GM18517 (cell line): ENCODE data around the gene FCER1G.
"Not testable (repeated sequence)": the region's sequence is repeated elsewhere in the genome, so short reads cannot be mapped to it uniquely, and the experiment has no call there.

Experiments used
- ATAC-seq: cut with Tn5 transposase; IDR thresholded peaks from one replicate; pipeline ENCODE4 v1.9.1; 2021; ENCODE audit warnings: mild to moderate bottlenecking, moderate library complexity; ENCODE audit not compliant: unreplicated experiment

The FCER1G gene

DNA sequence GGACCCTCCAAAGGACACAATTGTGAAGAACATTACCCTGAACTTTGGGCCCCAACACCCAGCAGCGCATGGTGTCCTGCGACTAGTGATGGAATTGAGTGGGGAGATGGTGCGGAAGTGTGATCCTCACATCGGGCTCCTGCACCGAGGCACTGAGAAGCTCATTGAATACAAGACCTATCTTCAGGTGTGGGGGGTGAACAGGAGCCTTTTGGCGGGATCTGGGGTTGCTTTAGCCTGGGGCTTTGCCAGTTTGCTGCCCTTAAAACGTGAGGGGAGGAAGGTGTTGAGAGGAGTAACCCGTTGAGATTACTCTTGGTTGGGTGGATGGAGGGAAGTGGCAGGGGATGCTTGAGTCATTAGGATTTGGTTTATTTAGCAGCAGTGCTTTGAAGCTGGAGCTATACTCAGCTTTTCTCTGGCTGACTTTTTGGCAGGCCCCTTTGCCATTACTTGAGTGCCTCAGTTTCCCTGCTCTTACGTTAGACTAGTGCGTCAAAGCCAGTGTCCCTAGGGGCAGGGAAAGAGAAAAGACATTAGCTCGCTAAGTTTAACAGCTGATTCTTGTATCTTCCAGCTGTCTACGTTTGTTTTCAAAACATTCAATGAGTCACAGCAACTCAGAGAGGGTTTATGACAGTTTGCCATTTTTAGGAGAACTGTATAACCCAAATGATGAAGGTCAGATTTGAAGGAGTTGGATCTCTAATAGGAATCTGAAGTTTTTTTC is 8.5 kb upstream of the FCER1G start:
- ATAC-seq: no peak

DNA sequence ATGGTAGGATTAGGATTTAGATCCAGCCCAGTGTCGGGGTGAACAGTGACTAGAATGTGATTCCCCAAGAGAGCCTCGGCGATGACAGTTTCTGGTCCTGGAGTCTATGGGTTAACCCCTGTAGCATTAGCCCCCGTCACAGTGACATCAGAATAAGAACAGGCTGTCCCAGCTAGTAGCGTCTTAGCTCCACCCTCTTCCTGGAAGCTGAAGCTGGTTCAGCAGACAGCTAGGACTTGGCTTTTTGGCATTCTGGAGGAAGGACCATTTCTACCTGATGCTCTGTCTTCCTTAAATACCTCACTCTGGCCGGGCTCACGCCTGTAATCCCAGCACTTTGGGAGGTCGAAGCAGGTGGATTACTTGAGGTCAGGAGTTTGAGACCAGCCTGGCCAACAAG is 7.9 kb upstream of the FCER1G start:
- no peak for ATAC-seq

DNA sequence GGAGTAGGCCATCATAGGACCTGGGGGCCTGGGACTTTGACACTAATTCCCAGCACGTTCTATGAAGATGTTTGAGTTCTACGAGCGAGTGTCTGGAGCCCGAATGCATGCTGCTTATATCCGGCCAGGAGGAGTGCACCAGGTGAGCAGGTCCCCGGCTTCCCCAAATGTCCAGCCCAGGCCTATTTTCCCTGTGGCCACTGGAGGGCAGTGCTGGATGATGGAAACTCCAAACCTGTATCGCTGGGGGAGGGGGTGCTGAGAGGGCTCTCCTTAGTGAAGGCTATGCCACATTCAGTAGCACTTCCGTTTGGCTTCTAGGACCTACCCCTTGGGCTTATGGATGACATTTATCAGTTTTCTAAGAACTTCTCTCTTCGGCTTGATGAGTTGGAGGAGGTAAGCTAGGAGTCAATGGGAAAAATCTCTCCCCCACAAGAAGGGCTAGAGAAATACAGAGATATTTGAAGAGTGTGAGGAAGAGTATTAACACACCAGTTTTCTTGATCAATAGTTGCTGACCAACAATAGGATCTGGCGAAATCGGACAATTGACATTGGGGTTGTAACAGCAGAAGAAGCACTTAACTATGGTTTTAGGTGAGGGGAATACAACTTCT is 5.2 kb upstream of the FCER1G start:
- no peak for ATAC-seq

DNA sequence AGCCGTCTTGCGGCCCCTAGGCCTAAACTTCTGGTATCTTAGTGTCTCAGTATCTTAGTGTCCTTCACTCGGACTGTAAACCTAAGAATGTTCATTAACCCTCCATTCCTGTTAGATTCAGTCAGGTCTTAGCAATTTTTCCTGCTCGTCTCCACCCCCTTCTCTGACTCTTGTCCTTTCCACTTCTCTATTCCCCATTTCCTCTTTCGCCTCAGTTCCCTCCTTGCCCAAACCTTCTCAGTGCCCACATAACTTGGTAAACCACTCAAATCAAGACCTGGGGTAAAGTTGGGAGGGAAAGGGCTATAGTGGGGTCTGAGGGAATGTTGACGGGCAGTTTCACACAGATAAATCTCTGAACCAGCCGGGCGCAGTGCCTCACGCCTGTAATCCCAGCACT is 726 bp upstream of the FCER1G start:
- ATAC-seq: no peak

DNA sequence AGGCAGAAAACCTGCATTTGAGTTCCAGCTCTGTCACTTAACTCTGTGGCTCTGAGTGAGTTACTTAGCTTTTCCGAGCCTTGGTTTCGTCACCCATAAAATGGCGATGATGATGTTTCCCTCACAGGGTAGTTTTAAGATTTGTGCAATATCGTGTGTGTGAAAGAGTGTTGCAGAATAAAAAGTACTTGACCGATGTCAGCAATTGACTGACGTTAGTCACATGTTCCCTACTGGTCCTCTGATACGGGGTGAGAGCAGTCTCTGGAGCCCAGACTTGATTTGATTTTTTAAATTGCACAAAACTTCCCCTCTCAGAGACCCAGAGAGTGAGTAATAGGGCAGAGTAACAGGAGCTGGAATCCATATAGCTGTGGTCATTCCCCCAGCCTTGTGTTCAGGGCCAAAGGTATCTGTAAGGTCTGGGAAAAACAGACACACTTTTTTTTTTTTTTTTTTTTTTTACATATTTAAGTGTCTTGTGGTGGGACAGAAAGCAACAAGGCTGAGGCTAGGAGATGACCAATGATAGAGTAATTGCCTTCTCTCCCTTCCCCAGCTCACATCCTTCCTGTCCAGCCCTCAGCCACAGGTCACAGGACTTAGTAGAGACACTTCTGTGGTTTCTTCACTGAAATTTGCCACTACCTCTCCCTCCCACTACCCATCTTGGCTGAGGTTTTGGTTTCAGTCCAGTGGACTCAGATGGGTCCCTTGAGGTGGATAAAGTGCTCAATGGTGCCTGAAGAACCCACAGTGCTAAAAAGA is 2.0 kb downstream of the FCER1G start:
- peak; percentile 84 for ATAC-seq

DNA sequence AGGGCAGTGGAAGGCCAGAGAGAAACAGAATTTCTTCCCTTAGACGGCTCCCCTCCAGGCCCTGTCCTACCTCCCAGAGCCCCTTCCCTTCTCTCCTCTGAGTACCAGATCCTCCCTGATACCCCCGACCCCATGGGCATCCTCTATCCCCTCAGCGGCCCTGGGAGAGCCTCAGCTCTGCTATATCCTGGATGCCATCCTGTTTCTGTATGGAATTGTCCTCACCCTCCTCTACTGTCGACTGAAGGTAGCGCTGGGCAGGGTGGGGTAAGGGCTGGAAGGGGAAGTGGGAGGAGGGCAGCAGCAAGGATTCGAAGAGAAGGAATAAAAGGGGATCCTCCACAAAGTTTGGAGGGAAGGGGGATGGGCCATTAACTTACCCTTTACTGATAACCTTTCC is 2.7 kb downstream of the FCER1G start:
- no peak for ATAC-seq

DNA sequence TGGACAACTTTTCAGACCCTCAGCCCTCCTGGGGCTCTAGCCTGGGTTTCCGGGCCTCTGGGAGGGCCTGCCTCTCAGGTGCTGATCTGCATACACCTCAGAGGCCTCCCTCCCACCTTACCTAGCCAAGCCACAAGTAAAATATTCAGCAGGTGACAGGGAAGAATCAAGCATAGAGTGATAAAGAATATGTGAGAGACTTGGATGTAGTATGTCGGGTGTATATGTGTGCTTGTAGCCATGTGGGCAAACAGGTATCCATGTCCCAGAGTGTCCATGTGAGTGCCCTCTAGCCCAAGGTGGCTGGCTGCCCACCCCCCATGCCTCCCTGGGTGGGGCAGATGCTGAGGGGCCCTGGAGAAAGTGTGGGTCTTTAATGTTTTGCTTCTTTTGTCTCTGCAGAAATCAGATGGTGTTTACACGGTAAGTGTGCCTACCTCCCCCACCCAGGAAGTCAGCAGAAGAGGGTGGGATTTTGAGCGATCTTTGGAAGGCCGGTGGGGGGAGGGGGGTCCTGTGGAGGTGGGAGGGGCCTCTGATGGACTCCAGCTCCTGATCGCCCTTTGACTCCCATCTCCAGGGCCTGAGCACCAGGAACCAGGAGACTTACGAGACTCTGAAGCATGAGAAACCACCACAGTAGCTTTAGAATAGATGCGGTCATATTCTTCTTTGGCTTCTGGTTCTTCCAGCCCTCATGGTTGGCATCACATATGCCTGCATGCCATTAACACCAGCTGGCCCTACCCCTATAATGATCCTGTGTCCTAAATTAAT is 3.4 kb downstream of the FCER1G start:
- no peak for ATAC-seq

DNA sequence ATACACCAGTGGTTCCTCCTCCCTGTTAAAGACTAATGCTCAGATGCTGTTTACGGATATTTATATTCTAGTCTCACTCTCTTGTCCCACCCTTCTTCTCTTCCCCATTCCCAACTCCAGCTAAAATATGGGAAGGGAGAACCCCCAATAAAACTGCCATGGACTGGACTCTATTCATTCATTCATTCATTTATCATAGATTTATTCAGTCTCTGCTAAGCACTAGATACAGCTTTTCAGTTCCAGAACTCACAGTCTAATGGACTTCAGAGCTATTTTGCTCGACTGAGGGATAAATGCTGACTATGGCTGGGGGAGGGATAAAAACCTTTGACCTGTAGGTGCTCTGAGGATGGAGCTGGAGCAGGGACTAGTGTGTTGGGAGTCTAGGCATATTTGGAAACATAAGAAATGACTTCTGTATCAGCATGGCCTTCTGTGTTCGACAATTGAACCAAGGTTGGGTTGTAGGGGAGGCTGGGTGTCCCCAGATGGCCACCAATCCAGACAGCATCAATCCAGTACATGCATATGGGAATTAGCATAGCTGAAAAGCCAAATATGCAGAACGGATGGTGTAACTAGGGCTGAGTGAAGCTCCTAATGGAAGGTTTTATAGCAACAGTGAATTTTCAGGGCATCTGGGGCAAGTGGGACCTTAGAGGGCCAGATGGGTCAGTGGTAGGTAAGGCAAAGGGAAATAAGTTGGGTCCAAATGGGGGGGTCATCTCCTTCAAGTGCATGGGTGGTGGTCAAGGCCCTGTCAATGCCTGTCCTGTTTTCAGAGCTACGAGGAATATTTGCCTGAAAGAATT is 4.2 kb downstream of the FCER1G start:
- ATAC-seq: no peak

DNA sequence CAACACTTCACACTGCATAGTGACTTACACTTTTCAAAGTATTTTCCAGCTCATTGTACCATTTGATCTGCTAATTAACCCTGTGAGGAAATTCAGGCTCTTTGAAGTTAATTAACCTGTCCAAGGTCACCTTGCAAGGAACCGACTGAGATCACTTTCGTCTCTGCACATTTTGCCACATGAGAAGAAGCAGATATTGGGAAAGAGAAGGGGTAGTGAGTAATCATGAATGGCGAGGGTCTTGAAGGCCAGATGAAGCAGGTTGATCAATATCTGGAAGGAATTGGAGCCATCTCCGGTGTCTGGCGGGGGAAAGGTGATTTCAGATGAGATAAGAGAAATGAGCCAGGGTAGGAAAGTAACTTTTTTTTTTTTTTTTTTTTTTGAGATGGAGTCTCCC is 4.9 kb downstream of the FCER1G start:
- no peak for ATAC-seq

DNA sequence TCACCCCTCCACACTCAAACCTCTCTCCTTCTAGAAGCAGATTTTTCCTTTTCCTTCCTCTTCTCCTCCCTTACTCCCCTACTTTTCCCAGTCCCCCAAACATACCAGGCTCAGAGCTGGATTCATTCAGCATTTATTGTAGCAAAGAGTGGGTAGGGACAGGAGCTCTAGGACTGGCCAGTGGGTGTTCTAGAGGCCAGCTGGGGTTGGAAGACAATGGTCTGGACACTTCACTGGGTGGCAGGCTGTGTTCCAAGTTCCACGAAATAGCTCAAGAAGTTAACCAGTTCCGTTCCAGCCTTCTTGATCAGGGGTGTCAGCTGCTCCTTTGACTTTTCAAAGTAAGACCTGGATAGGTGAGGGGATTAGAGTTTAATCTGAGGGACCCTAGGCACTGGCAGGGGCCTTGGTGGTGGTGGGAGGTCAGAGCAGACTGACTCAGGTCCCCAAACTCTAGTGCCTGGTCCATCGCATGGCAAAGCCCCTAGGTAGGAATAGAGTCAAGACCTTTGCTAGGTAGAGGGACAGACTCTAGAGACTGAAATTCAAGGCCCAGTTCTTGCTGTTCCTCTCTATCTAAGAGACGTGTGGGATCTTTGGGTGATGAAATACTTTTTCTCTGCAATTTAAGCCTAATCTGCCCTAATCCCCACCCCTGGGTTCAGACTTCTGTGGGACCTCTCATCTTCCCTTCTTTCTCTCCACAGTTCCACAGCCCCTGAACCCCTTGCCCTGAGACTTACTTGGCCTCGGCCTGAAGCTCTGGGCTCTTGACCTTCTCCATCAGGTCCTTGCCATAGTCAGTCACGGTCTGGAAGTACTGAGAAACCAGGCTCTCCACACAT is 7.3 kb downstream of the FCER1G start:
- no peak for ATAC-seq

DNA sequence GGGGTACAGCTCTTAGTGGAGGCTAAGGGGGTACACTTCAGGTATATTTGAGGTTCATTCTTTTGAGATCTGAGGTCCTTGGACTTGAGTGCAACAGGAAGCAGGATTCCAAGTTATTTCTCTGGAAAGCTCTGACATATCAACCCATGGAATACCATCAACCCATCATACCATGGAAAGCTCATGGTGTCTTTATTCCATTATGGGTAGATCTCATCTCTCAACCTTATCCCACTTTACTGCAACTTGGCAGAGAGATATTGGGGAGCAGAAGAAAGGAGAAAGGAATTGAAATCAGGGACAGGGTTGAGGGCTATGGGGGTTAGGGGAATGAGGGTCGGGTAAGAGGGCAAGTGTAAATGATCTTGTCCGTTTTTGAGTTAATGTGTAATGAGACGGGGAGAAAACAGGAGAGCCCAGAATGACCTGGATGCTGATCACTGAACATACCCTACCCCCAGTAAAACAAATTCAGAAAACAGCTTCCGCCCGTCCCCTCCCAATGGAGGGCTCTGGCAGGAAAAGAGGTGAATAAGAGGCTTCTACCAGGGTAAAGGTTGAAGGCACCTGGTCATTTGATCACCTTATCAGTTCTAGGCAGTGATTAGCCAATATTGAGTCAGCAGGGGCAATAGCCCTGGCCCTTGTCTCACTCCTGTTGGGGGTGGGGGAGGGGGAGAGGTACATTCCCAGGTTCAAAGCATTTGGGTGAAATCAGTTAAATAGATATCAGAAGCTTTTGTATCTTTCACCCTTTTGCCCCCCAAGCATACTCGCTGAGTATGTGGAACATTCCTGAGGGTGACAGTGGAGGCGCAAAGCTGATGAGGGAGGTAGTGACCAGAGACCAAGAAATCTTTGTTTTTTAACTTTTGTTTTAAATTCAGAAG is 9.0 kb downstream of the FCER1G start:
- ATAC-seq: no peak

DNA sequence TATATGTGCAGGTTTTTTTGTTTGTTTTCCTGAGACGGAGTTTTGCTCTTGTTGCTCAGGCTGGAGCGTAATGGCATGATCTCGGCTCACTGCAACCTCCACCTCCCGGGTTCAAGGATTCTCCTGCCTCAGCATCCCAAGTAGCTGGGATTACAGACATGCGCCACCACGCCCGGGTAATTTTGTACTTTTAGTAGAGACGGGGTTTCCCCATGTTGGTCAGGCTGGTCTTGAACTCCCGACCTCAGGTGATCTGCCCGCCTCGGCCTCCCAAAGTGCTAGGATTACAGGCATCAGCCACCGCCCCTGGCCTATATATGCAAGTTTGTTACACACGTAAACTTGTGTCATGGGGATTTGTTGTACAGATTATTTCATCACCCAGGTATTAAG is 9.6 kb downstream of the FCER1G start:
- ATAC-seq: not testable (repeated sequence)

DNA sequence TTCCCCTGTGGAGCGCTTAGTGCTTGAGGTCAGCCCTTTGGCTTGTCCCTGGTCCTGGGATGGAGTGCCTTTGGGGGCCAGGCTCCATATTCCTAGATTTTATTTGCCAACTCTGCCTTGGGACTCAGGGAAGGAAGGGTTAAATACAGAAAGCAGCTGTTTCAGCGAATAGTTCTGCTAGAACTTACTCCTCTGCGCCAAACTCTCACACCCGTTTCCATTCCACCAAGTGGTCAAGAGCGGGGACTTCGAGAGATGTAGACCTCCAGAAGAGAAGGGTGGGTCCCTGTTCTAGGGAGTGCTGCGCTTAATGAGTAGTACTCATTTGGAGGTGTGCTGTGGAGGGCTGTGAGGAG is 10.1 kb downstream of the FCER1G start:
- no peak for ATAC-seq

DNA sequence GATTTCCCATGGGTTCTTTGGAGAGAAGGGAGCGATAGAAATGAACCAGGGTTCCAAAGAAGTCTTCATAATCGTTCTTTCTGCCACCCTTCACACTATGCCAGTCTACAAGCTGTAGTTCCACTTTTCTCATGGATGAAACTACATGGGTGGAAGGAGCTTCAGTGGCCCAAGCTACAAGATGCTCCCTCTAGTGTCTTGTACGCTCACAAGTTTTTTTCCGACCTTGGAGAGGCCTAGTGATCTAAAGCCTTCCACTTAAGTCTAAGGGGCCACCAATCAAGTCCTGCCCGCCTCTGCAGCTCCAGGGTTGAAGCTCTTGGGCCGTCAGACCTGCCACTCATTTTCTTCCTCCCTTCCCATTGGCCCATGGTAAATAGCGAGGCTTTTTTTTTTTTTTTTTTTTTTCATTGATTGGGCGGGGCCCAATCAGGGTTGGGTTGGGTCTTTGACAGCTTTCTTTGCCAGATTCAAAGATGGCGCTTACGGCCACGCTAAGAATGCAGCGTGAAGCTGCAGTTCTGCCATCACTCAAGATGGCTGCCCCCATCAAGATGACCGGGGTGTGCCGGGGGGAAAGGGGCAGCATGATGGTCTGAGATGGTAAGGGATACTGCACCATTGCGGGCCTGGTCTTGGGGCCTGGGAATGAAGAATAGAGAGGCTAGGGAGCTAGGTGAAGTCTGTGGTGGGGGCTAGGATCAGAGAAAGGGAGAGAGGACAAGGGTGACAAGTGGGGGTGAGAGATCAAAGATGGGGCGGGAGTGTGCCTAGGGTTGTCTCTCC is 10.6 kb downstream of the FCER1G start, which contains the start of gene TOMM40L:
TSS of gene TOMM40L (plus strand) at position 527 of the 786 bp plus-strand sequence. CDS start 430 bp downstream, outside the sequence.
- peak; percentile 98 for ATAC-seq

DNA sequence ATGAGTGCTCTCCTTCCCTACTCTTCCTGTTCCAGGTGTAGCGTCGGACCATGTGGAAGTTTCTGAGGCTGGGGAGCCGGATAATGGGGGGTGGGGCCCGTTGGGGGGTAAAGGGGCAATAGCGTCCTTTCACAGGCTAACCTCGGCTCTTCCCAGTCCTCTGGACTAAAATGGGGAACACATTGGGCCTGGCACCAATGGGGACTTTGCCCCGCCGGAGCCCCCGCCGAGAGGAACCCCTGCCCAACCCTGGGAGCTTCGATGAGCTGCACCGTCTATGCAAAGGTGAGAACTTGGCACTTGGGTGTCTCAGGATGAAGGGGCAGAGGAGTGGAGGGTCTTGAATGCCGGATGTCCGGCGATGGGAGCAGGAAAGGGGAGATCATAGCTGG is 11.2 kb downstream of the FCER1G start:
- ATAC-seq: no peak

DNA sequence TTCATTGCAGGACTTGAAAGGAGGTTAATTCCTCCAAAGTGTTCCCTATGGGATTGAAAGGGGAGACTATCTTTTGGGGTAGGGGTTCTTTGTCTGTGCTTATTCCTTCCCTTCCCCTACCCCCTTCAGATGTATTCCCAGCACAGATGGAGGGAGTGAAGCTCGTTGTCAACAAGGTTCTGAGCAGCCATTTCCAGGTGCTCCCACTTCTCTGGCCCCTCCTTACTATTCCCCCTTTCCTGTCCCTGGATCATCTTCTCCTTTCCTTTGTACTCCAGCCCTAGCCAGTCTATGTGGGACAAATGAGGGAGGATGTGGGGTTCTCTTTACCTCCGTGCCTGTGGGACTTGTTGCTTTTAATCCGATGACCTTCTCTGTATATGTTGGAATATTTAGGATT is 11.7 kb downstream of the FCER1G start:
- ATAC-seq: no peak

DNA sequence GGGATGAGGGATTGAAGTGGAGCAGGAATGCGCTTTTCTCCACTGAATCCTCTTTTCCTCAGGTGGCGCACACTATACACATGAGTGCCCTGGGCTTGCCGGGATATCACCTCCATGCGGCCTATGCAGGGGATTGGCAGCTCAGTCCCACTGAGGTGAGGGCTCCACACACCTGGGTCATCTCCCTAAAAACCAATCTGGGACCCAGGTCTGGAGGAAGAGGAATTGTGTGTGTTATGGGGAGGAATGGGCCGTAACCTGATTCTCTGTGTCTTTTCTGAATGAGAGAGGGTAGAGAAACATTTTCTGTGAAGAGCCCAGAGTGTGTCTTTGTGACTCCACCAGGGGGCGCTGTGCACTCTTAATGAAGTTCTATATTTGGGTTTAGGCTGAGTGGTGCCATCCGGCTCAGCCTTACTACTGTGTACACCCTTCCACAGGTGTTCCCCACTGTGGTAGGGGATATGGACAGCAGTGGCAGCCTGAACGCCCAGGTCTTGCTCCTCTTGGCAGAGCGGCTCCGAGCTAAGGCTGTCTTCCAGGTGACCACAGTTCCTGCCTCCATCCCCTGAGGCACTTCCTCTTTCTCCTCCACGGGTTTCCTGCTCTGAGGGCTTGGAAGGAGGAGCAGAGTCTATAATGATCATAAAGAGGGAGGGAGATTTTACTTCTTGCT is 12.2 kb downstream of the FCER1G start:
- peak; percentile 46 for ATAC-seq
